ENCODE results near the gene ASIC2. TPM values are rescaled to one million over a fixed set of nuclear protein-coding genes. Genes with fewer than 3 reads are reported as not detected.

Gene ASIC2
- total RNA-seq, 5 donors from 2014 or later (not counting 1 experiment from before 2014, with no cell fraction given) = not detected

DNA sequence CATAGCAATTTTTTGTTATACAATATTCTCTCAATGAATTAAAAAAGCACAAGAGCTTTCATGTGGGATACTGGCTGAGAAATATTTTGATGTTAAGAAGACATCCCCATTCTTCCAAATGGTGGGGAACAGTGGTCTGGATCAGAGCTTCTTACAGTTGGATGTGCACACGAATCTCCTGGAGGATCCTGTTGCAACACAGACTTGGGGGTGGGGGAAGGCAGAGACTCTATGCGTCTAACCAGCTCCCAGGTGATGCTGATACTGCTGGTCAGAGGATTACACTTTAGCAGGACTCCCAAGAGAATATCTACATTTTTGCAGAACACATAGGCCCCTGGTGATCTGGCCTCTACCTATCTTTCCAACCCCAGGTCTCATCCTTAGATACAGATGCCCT lies 193.2 kb downstream of the ASIC2 start:
- Mint-ChIP-seq H3K9me3 (no peaks in the 10 kb centered on the region), H3K36me3 (no peaks in the 10 kb centered on the region), H3K27ac (no peak overlapping the region), H3K4me1 (no peaks in the 10 kb centered on the region), H3K4me3 (no peak overlapping the region), H3K27me3 (peaks cover 5 to 10% of the 10 kb centered on the region in 2 donors)
- CTCF ChIA-PET = no interaction called here
- 100% methylated on average over 1 of the region's 2 CpGs for WGBS (ENCODE audit: insufficient coverage)
- H3K36me3 ChIP-seq (ENCODE audit: control insufficient read depth in 2 of 2, extremely low read depth in 1 of 2, insufficient read depth in 1 of 2, low read length in 1 of 2) = no peaks in the 10 kb centered on the region
- no peak overlapping the region for H3K27ac ChIP-seq (ENCODE audit: low read length)
- no peak overlapping the region for H3K4me3 ChIP-seq (ENCODE audit: control insufficient read depth in 1 of 2, extremely low read depth in 1 of 2, low read length in 1 of 2)
- H3K9me3 ChIP-seq = no peaks in the 10 kb centered on the region
- POLR2A ChIA-PET = no interaction called here
- DNase-seq (no peak), ATAC-seq (replicated peaks in 1 of 4) (no peak)
- H3K27me3 ChIP-seq (replicated peaks in 1 of 2; ENCODE audit: control insufficient read depth in 2 of 2, extremely low read depth in 1 of 2, insufficient read depth in 2 of 2, low read length in 1 of 2) = peaks cover 0 to 6% of the 10 kb centered on the region in 2 experiments
- H3K4me1 ChIP-seq (ENCODE audit: control insufficient read depth in 1 of 2, extremely low read depth in 1 of 2, insufficient read depth in 2 of 2, low read length in 2 of 2) = no peaks in the 10 kb centered on the region

DNA sequence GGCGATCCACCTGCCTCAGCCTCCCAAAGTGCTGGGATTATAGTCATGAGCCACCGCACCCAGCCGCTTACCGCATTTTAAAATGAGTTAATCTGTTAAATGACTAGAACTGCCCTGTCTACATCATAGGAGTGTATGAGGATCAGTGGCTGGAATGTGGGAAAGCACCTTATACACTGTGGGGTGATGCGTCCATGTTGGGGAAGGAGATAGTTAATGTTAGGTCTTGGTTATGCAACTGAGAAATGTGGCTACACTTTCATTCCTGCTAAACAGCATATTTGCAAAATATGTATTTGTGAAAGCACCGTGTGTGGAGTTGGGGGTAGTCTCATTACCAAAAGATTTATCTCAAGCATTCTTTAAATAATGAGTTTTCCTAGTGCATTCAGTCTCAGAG lies 193.8 kb downstream of the ASIC2 start:
- Mint-ChIP-seq H3K4me1 (no peaks in the 10 kb centered on the region), H3K9me3 (no peaks in the 10 kb centered on the region), H3K27ac (no peak overlapping the region), H3K27me3 (peaks cover 5 to 12% of the 10 kb centered on the region in 2 donors), H3K36me3 (no peaks in the 10 kb centered on the region), H3K4me3 (no peak overlapping the region)
- ATAC-seq (replicated peaks in 1 of 4) (no peak), DNase-seq (no peak)
- Histone ChIP-seq H3K36me3 (ENCODE audit: control insufficient read depth in 2 of 2, extremely low read depth in 1 of 2, insufficient read depth in 1 of 2, low read length in 1 of 2) (no peaks in the 10 kb centered on the region), H3K4me3 (ENCODE audit: control insufficient read depth in 1 of 2, extremely low read depth in 1 of 2, low read length in 1 of 2) (no peak overlapping the region), H3K4me1 (ENCODE audit: control insufficient read depth in 1 of 2, extremely low read depth in 1 of 2, insufficient read depth in 2 of 2, low read length in 2 of 2) (no peaks in the 10 kb centered on the region), H3K27me3 (replicated peaks in 1 of 2; ENCODE audit: control insufficient read depth in 2 of 2, extremely low read depth in 1 of 2, insufficient read depth in 2 of 2, low read length in 1 of 2) (peaks cover 0 to 9% of the 10 kb centered on the region in 2 experiments), H3K27ac (ENCODE audit: low read length) (no peak overlapping the region), H3K9me3 (no peaks in the 10 kb centered on the region)
- 100% methylated on average over 1 of the region's 6 CpGs for WGBS (ENCODE audit: insufficient coverage)
- CTCF ChIA-PET = no interaction called here
- POLR2A ChIA-PET = no interaction called here

DNA sequence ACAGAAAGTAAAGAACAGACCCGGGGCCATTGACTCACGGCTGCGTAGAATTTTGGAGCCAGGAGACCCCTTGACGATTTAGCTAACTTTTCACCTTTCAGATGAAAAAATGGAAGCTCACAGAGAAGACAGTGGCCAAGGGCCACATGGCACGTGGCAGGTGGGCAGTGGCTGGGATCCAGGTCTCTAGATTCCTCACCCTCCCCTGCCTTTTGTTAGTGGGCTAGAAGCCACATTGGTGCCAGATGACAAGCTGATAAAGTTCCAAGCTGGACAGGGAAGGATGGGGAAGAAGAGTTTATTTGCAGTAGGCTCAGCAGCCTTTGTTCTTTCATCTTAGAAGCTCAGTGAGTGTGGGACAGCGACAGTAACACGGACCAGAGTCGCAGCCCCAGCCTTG lies 195.7 kb downstream of the ASIC2 start:
- H3K4me1 ChIP-seq (ENCODE audit: control insufficient read depth in 1 of 2, extremely low read depth in 1 of 2, insufficient read depth in 2 of 2, low read length in 2 of 2) = no peaks in the 10 kb centered on the region
- H3K4me3 ChIP-seq (ENCODE audit: control insufficient read depth in 1 of 2, extremely low read depth in 1 of 2, low read length in 1 of 2) = no peak overlapping the region
- H3K36me3 ChIP-seq (ENCODE audit: control insufficient read depth in 2 of 2, extremely low read depth in 1 of 2, insufficient read depth in 1 of 2, low read length in 1 of 2) = no peaks in the 10 kb centered on the region
- H3K27me3 ChIP-seq (replicated peaks in 1 of 2; ENCODE audit: control insufficient read depth in 2 of 2, extremely low read depth in 1 of 2, insufficient read depth in 2 of 2, low read length in 1 of 2) = peaks cover 0 to 13% of the 10 kb centered on the region in 2 experiments
- no peaks in the 10 kb centered on the region for H3K4me1 Mint-ChIP-seq
- H3K27me3 Mint-ChIP-seq = peaks cover 10 to 18% of the 10 kb centered on the region in 2 donors
- H3K27ac ChIP-seq (ENCODE audit: low read length) = no peak overlapping the region
- POLR2A ChIA-PET = no interaction called here
- no peak overlapping the region for H3K4me3 Mint-ChIP-seq
- CTCF ChIA-PET = no interaction called here
- no peaks in the 10 kb centered on the region for H3K9me3 Mint-ChIP-seq
- no peak for DNase-seq
- no peak overlapping the region for H3K27ac Mint-ChIP-seq
- no peak for ATAC-seq (replicated peaks in 1 of 4)
- WGBS (ENCODE audit: insufficient coverage) = 83% methylated on average over 4 of the region's 8 CpGs
- no peaks in the 10 kb centered on the region for H3K9me3 ChIP-seq
- H3K36me3 Mint-ChIP-seq = no peaks in the 10 kb centered on the region

DNA sequence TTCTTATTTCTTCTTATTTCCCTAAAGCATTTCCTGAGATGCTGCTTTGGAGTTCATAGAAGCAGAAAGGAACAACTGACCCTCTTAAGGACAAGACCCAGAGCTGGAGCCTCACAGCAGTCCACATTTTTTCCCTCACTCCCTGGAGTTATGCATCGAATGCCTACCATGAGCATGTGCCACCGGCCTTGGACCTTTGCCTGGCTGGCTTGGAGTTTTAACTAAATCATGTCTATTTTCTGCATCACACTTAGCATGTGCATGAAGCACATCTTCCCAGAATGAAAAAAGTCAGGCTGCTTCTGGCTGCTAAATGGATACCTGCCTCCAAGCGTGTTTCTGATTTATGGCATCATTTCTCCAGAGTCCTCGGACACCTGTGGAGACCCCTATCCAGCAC lies 196.9 kb downstream of the ASIC2 start:
- Histone ChIP-seq H3K9me3 (no peaks in the 10 kb centered on the region), H3K36me3 (ENCODE audit: control insufficient read depth in 2 of 2, extremely low read depth in 1 of 2, insufficient read depth in 1 of 2, low read length in 1 of 2) (no peaks in the 10 kb centered on the region), H3K4me1 (ENCODE audit: control insufficient read depth in 1 of 2, extremely low read depth in 1 of 2, insufficient read depth in 2 of 2, low read length in 2 of 2) (no peaks in the 10 kb centered on the region), H3K4me3 (ENCODE audit: control insufficient read depth in 1 of 2, extremely low read depth in 1 of 2, low read length in 1 of 2) (no peak overlapping the region), H3K27me3 (replicated peaks in 1 of 2; ENCODE audit: control insufficient read depth in 2 of 2, extremely low read depth in 1 of 2, insufficient read depth in 2 of 2, low read length in 1 of 2) (peaks cover 0 to 13% of the 10 kb centered on the region in 2 experiments), H3K27ac (ENCODE audit: low read length) (no peak overlapping the region)
- no peaks in the 10 kb centered on the region for H3K4me1 Mint-ChIP-seq
- no peak overlapping the region for H3K4me3 Mint-ChIP-seq
- H3K27ac Mint-ChIP-seq = no peak overlapping the region
- ChIA-PET CTCF (no interaction called here), POLR2A (no interaction called here)
- no peaks in the 10 kb centered on the region for H3K9me3 Mint-ChIP-seq
- ATAC-seq (replicated peaks in 1 of 4) (no peak), DNase-seq (no peak)
- H3K36me3 Mint-ChIP-seq = no peaks in the 10 kb centered on the region
- 65% methylated on average over 3 of the region's 4 CpGs for WGBS (ENCODE audit: insufficient coverage)
- peaks cover 10 to 20% of the 10 kb centered on the region in 2 donors for H3K27me3 Mint-ChIP-seq

DNA sequence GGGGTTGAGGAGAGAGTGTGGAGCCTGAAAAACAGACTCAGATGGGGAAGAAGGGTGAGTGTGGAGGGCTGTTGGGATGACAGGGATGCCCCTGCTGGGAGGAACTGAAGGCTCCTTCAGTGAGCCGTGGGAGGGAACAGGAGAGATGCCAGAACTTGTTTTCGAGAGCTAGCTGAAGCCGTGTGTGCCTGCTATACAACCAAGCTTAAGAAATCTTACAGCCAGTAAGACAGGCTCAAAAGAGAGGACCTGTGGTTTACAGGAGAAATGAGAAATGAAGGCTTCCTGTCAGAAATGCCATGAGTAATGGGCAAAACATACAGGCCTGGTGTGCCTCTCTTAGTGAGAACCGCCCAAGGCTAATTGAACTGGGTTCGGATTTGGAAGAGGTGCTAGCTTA lies 201.8 kb downstream of the ASIC2 start:
- H3K27ac ChIP-seq (ENCODE audit: low read length) = no peak overlapping the region
- no peak for DNase-seq
- H3K27ac Mint-ChIP-seq = no peak overlapping the region
- H3K36me3 ChIP-seq (ENCODE audit: control insufficient read depth in 2 of 2, extremely low read depth in 1 of 2, insufficient read depth in 1 of 2, low read length in 1 of 2) = no peaks in the 10 kb centered on the region
- no peaks in the 10 kb centered on the region for H3K4me1 ChIP-seq (ENCODE audit: control insufficient read depth in 1 of 2, extremely low read depth in 1 of 2, insufficient read depth in 2 of 2, low read length in 2 of 2)
- WGBS (ENCODE audit: insufficient coverage) = 63% methylated on average over 3 of the region's 5 CpGs
- no peak for ATAC-seq (replicated peaks in 1 of 4)
- no peaks in the 10 kb centered on the region for H3K4me1 Mint-ChIP-seq
- no peaks in the 10 kb centered on the region for H3K36me3 Mint-ChIP-seq
- ChIA-PET POLR2A (no interaction called here), CTCF (no interaction called here)
- H3K27me3 ChIP-seq (replicated peaks in 1 of 2; ENCODE audit: control insufficient read depth in 2 of 2, extremely low read depth in 1 of 2, insufficient read depth in 2 of 2, low read length in 1 of 2) = peaks cover 0 to 19% of the 10 kb centered on the region in 2 experiments
- no peak overlapping the region for H3K4me3 Mint-ChIP-seq
- no peak overlapping the region for H3K4me3 ChIP-seq (ENCODE audit: control insufficient read depth in 1 of 2, extremely low read depth in 1 of 2, low read length in 1 of 2)
- peaks cover 32 to 37% of the 10 kb centered on the region in 2 donors for H3K27me3 Mint-ChIP-seq
- no peaks in the 10 kb centered on the region for H3K9me3 Mint-ChIP-seq
- no peaks in the 10 kb centered on the region for H3K9me3 ChIP-seq

DNA sequence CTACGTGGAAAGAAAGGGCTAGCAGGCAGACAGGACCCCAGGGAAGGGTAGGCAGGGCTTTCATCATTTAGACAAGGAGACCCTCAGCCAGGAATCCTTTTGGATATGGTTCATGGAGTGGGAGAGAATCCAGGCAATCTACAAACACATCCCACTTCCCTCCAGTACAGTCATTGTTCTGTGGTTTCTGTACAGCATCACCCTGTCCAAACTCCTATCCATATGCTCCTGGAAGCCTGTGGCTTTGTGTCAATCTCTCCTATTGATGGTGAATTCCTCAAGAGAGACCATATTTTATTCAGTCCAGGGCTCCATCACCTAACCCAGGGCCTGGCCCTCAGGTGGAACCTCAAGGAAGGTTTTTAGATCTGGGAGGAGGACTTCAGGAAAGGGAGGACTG lies 202.3 kb downstream of the ASIC2 start:
- no CpG with 5 or more reads among the region's 1 CpG for WGBS (ENCODE audit: insufficient coverage)

DNA sequence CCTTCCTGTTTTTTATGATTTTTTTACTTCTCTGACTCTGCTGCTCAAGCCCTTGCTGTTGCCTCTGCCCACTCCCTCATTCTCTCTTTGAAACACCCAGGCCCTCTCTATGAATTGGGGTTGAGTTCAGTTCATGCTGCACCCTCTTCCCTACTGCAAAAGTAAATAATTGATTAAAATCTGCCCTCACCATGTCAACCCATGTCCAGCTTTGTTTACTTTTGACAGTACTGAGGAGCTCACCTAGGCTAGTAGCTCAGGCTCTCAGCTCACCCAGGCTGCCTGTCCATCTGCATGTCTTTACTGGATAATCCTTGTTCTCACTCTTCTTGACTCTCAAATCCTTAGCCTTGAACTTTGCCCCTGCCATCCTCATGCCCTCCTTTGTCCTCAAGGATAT lies 206.2 kb downstream of the ASIC2 start:
- no peak for DNase-seq
- no peak for ATAC-seq (replicated peaks in 1 of 4)
- H3K4me1 Mint-ChIP-seq = no peaks in the 10 kb centered on the region
- H3K27me3 ChIP-seq (replicated peaks in 1 of 2; ENCODE audit: control insufficient read depth in 2 of 2, extremely low read depth in 1 of 2, insufficient read depth in 2 of 2, low read length in 1 of 2) = peaks cover 0 to 20% of the 10 kb centered on the region in 2 experiments
- no peak overlapping the region for H3K27ac Mint-ChIP-seq
- H3K9me3 ChIP-seq = no peaks in the 10 kb centered on the region
- H3K36me3 ChIP-seq (ENCODE audit: control insufficient read depth in 2 of 2, extremely low read depth in 1 of 2, insufficient read depth in 1 of 2, low read length in 1 of 2) = no peaks in the 10 kb centered on the region
- H3K4me1 ChIP-seq (ENCODE audit: control insufficient read depth in 1 of 2, extremely low read depth in 1 of 2, insufficient read depth in 2 of 2, low read length in 2 of 2) = no peaks in the 10 kb centered on the region
- CTCF ChIA-PET = no interaction called here
- H3K4me3 Mint-ChIP-seq = no peak overlapping the region
- no peak overlapping the region for H3K27ac ChIP-seq (ENCODE audit: low read length)
- H3K4me3 ChIP-seq (ENCODE audit: control insufficient read depth in 1 of 2, extremely low read depth in 1 of 2, low read length in 1 of 2) = no peak overlapping the region
- peaks cover 20 to 38% of the 10 kb centered on the region in 2 donors for H3K27me3 Mint-ChIP-seq
- POLR2A ChIA-PET = no interaction called here
- no peaks in the 10 kb centered on the region for H3K9me3 Mint-ChIP-seq
- no peaks in the 10 kb centered on the region for H3K36me3 Mint-ChIP-seq

More for the DNA sequence above, 202.3 kb downstream of the ASIC2 start:
- ChIA-PET POLR2A (no interaction called here), CTCF (no interaction called here)
- H3K4me1 Mint-ChIP-seq = no peaks in the 10 kb centered on the region
- H3K9me3 Mint-ChIP-seq = no peaks in the 10 kb centered on the region
- no peak overlapping the region for H3K4me3 ChIP-seq (ENCODE audit: control insufficient read depth in 1 of 2, extremely low read depth in 1 of 2, low read length in 1 of 2)
- no peak overlapping the region for H3K27ac ChIP-seq (ENCODE audit: low read length)
- H3K27me3 ChIP-seq (replicated peaks in 1 of 2; ENCODE audit: control insufficient read depth in 2 of 2, extremely low read depth in 1 of 2, insufficient read depth in 2 of 2, low read length in 1 of 2) = peaks cover 0 to 19% of the 10 kb centered on the region in 2 experiments
- H3K4me1 ChIP-seq (ENCODE audit: control insufficient read depth in 1 of 2, extremely low read depth in 1 of 2, insufficient read depth in 2 of 2, low read length in 2 of 2) = no peaks in the 10 kb centered on the region
- DNase-seq (no peak), ATAC-seq (replicated peaks in 1 of 4) (no peak)
- no peaks in the 10 kb centered on the region for H3K36me3 ChIP-seq (ENCODE audit: control insufficient read depth in 2 of 2, extremely low read depth in 1 of 2, insufficient read depth in 1 of 2, low read length in 1 of 2)
- peaks cover 28 to 38% of the 10 kb centered on the region in 2 donors for H3K27me3 Mint-ChIP-seq
- H3K36me3 Mint-ChIP-seq = no peaks in the 10 kb centered on the region
- H3K9me3 ChIP-seq = no peaks in the 10 kb centered on the region
- H3K27ac Mint-ChIP-seq = no peak overlapping the region
- H3K4me3 Mint-ChIP-seq = no peak overlapping the region

Measured in T-cell (primary cell).